Activated CD4-positive, CD25-positive, alpha-beta regulatory T cell treated with anti-CD3 and anti-CD28 coated beads, Interleukin-2, amount 50 U/mL, for 16 hours (primary cell): Measurements from ENCODE around the gene RGS7.
"Not testable (repeated sequence)": the region's sequence is repeated elsewhere in the genome, so short reads cannot be mapped to it uniquely, and the experiment has no call there.

Source experiments
- DNase-seq: peaks from one replicate; pipeline ENCODE4 v3.0.0-alpha.2; 2020; ENCODE audit warnings: low read depth, low spot score

Gene RGS7

GRCh38 chr1:240792915-240793529 is 564.0 kb downstream of the RGS7 start:
- DNase-seq = no peak

GRCh38 chr1:240790856-240791255 is 566.1 kb downstream of the RGS7 start:
- DNase-seq = no peak

GRCh38 chr1:240786880-240787279 is 570.1 kb downstream of the RGS7 start:
- DNase-seq = no peak

- no peak for DNase-seq
These were observed 572.2 kb downstream of the RGS7 start for GRCh38 chr1:240784776-240785175.

- not testable (repeated sequence) for DNase-seq
These were observed 573.3 kb downstream of the RGS7 start for GRCh38 chr1:240783728-240784137.

GRCh38 chr1:240776237-240776636 is 580.8 kb downstream of the RGS7 start:
- no peak for DNase-seq

GRCh38 chr1:240772131-240772530 is 584.9 kb downstream of the RGS7 start:
- DNase-seq = no peak

- DNase-seq = no peak
These were observed 585.6 kb downstream of the RGS7 start for GRCh38 chr1:240771450-240771849.

- no peak for DNase-seq
These were observed 588.0 kb downstream of the RGS7 start for GRCh38 chr1:240768979-240769378.

- DNase-seq = no peak
These were observed 590.2 kb downstream of the RGS7 start for GRCh38 chr1:240766831-240767230.

GRCh38 chr1:240765732-240766363 is 591.2 kb downstream of the RGS7 start:
- DNase-seq = no peak

GRCh38 chr1:240763771-240764170 is 593.2 kb downstream of the RGS7 start:
- DNase-seq = no peak

- DNase-seq = not testable (repeated sequence)
These were observed 593.9 kb downstream of the RGS7 start for GRCh38 chr1:240763095-240763494.

GRCh38 chr1:240762471-240762987 is 594.5 kb downstream of the RGS7 start:
- not testable (repeated sequence) for DNase-seq

GRCh38 chr1:240758777-240759176 is 598.2 kb downstream of the RGS7 start:
- not testable (repeated sequence) for DNase-seq

- DNase-seq = no peak
These were observed 598.7 kb downstream of the RGS7 start for GRCh38 chr1:240758296-240758695.

GRCh38 chr1:240747907-240748306 is 609.1 kb downstream of the RGS7 start:
- DNase-seq = no peak

GRCh38 chr1:240743705-240744104 is 613.3 kb downstream of the RGS7 start:
- DNase-seq = no peak

GRCh38 chr1:240739754-240740153 is 617.3 kb downstream of the RGS7 start:
- no peak for DNase-seq

- DNase-seq = no peak
These were observed 617.9 kb downstream of the RGS7 start for GRCh38 chr1:240739139-240739538.

- DNase-seq = no peak
These were observed 619.2 kb downstream of the RGS7 start for GRCh38 chr1:240737766-240738265.

- no peak for DNase-seq
These were observed 619.7 kb downstream of the RGS7 start for GRCh38 chr1:240737298-240737697.

- DNase-seq = not testable (repeated sequence)
These were observed 622.3 kb downstream of the RGS7 start for GRCh38 chr1:240734705-240735104.
